Activated B cell treated with CpG ODN at 0.5 μM for 24 hours (primary cell): ENCODE results near the gene GPR17. TPM values are rescaled to one million over a fixed set of nuclear protein-coding genes. Genes with fewer than 3 reads are reported as not detected.
A peak's percentile ranks its signal among the peaks of the same experiment; 100 is the strongest.

Source experiments
- ATAC-seq: fragments of 200-7000 bp; cut with Tn5 transposase; one replicate; pipeline ENCODE4 v1.10.0; 2021; ENCODE audit warnings: low read depth, mild to moderate bottlenecking, moderate library complexity
- CTCF ChIA-PET: fragments of 350-600 bp; sonication (Branson Sonifier 250); formaldehyde crosslinking; loops from one replicate; lab custom pipeline; 2021; ENCODE audit warnings: antibody characterized with exemption; lab: Charles Lee
- POLR2A ChIA-PET: fragments of 350-600 bp; sonication (Branson Sonifier 250); formaldehyde crosslinking; loops from one replicate; lab custom pipeline; 2021; ENCODE audit warnings: antibody characterized with exemption; lab: Charles Lee
- DNase-seq: peaks from one replicate; pipeline ENCODE4 v3.0.0; 2022
- H3K27ac Mint-ChIP-seq: one replicate; pipeline ENCODE4 v1.8.0; 2020; ENCODE audit warnings: mixed read lengths
- H3K27me3 Mint-ChIP-seq: one replicate; pipeline ENCODE4 v1.8.0; 2021; ENCODE audit warnings: mixed read lengths
- H3K36me3 Mint-ChIP-seq: one replicate; pipeline ENCODE4 v1.8.0; 2021; ENCODE audit warnings: low read depth, mixed read lengths
- H3K4me1 Mint-ChIP-seq: one replicate; pipeline ENCODE4 v1.8.0; 2021; ENCODE audit warnings: mixed read lengths
- H3K4me3 Mint-ChIP-seq: one replicate; pipeline ENCODE4 v1.8.0; 2020; ENCODE audit warnings: mild to moderate bottlenecking, mixed read lengths
- H3K9me3 Mint-ChIP-seq: one replicate; pipeline ENCODE4 v1.8.0; 2020; ENCODE audit warnings: mixed read lengths
- CTCF ChIP-seq: fragments of 200-600 bp; IDR thresholded peaks from one replicate; pipeline ENCODE4 v1.8.0; 2022; ENCODE audit warnings: antibody characterized with exemption, mild to moderate bottlenecking
- intact Hi-C: fragments of 100-400 bp; cut with micrococcal nuclease; formaldehyde crosslinking; loops from one replicate; pipeline ENCODE4 v1.15.1; 2024
- total RNA-seq: library from RNA; stranded (reverse); gene quantifications from 2 replicates; pipeline ENCODE4 v1.2.3, GENCODE V29; 2022

Gene GPR17
- total RNA-seq, 1 donor from 2014 or later, result not detected

- DNase-seq (peak; percentile 16), ATAC-seq (no peak)
- ChIA-PET POLR2A (interaction anchor here (1.2 kb wide), 1 partner anchor 10 kb away, joined by 3 read pairs; no protein-coding TSS in a partner anchor), CTCF (interaction anchor here (1.2 kb wide), 1 partner anchor 33 kb away, joined by 3 read pairs; no protein-coding TSS in a partner anchor)
- H3K27ac Mint-ChIP-seq, result peak overlapping the region; percentile 32
- no peaks in the 10 kb centered on the region for H3K9me3 Mint-ChIP-seq
- intact Hi-C loops, result no loop called here
- no peaks in the 10 kb centered on the region for H3K36me3 Mint-ChIP-seq
- no peaks in the 10 kb centered on the region for H3K27me3 Mint-ChIP-seq
- no peak overlapping the region for H3K4me3 Mint-ChIP-seq
- no peak for TF ChIP-seq CTCF
- H3K4me1 Mint-ChIP-seq, result peaks cover 79% of the 10 kb centered on the region
These were observed 22.3 kb upstream of the GPR17 start for GRCh38 chr2:127623388-127624319.

- H3K27ac Mint-ChIP-seq, result no peak overlapping the region
- H3K4me3 Mint-ChIP-seq, result no peak overlapping the region
- H3K4me1 Mint-ChIP-seq, result peaks cover 81% of the 10 kb centered on the region
- ATAC-seq, result no peak
- TF ChIP-seq CTCF, result no peak
- H3K9me3 Mint-ChIP-seq, result no peaks in the 10 kb centered on the region
- no peak for DNase-seq
- no peaks in the 10 kb centered on the region for H3K27me3 Mint-ChIP-seq
- ChIA-PET POLR2A (no interaction called here), CTCF (interaction anchor here (1.2 kb wide), 1 partner anchor 33 kb away, joined by 3 read pairs; no protein-coding TSS in a partner anchor)
- H3K36me3 Mint-ChIP-seq, result no peaks in the 10 kb centered on the region
- intact Hi-C loops, result no loop called here
These were observed 21.6 kb upstream of the GPR17 start for GRCh38 chr2:127624320-127624755.

GRCh38 chr2:127624756-127625571 lies 21.0 kb upstream of the GPR17 start:
- H3K4me1 Mint-ChIP-seq, result peaks cover 81% of the 10 kb centered on the region
- CTCF ChIA-PET, result interaction anchor here (1.2 kb wide), 1 partner anchor 34 kb away, joined by 3 read pairs; no protein-coding TSS in a partner anchor
- POLR2A ChIA-PET, result no interaction called here
- H3K27ac Mint-ChIP-seq, result no peak overlapping the region
- H3K4me3 Mint-ChIP-seq, result no peak overlapping the region
- no peak for ATAC-seq
- no peaks in the 10 kb centered on the region for H3K27me3 Mint-ChIP-seq
- H3K36me3 Mint-ChIP-seq, result no peaks in the 10 kb centered on the region
- intact Hi-C loops, result no loop called here
- TF ChIP-seq CTCF, result no peak
- DNase-seq, result peak; percentile 16
- H3K9me3 Mint-ChIP-seq, result no peaks in the 10 kb centered on the region

GRCh38 chr2:127625572-127625951 lies 20.4 kb upstream of the GPR17 start:
- Mint-ChIP-seq H3K9me3 (no peaks in the 10 kb centered on the region), H3K36me3 (no peaks in the 10 kb centered on the region), H3K4me3 (no peak overlapping the region), H3K4me1 (peaks cover 82% of the 10 kb centered on the region), H3K27me3 (no peaks in the 10 kb centered on the region), H3K27ac (no peak overlapping the region)
- TF ChIP-seq CTCF, result no peak
- ChIA-PET CTCF (no interaction called here), POLR2A (no interaction called here)
- DNase-seq (peak; percentile 14), ATAC-seq (no peak)
- intact Hi-C loops, result no loop called here
